H9 (cell line): ENCODE measurements around the gene RIPOR1. TPM values are rescaled to one million over a fixed set of nuclear protein-coding genes. Genes with fewer than 3 reads are reported as not detected.

Experiments
- DNase-seq: peaks from one replicate; pipeline ENCODE4 v3.0.0-alpha.2; 2017
- H2AFZ ChIP-seq: one replicate; pipeline ENCODE4 v1.6.1; 2013; ENCODE audit warnings: mild to moderate bottlenecking, low read length, control low read depth, moderate library complexity
- H2AK5ac ChIP-seq: 2 replicates; pipeline ENCODE4 v1.6.1; 2013; ENCODE audit warnings: low read length, control low read depth, mixed read lengths; ENCODE audit not compliant: insufficient read length
- H2BK120ac ChIP-seq: one replicate; pipeline ENCODE4 v1.6.1; 2013; ENCODE audit warnings: low read depth, mild to moderate bottlenecking, low read length, control low read depth, inconsistent platforms; ENCODE audit not compliant: poor library complexity, severe bottlenecking
- H2BK12ac ChIP-seq: 2 replicates; pipeline ENCODE4 v1.6.1; 2013; ENCODE audit warnings: low read length, control low read depth, mixed read lengths, low read depth; ENCODE audit not compliant: insufficient read length
- H2BK15ac ChIP-seq: 2 replicates; pipeline ENCODE4 v1.6.1; 2013; ENCODE audit warnings: low read depth, low read length, control low read depth
- H2BK20ac ChIP-seq: one replicate; pipeline ENCODE4 v1.6.1; 2013; ENCODE audit warnings: low read depth, mild to moderate bottlenecking, low read length, control low read depth, inconsistent platforms; ENCODE audit not compliant: poor library complexity, severe bottlenecking
- H2BK5ac ChIP-seq: 2 replicates; pipeline ENCODE4 v1.6.1; 2013; ENCODE audit warnings: low read length, control low read depth, mixed read lengths; ENCODE audit not compliant: insufficient read length
- H3K14ac ChIP-seq: 2 replicates; pipeline ENCODE4 v1.6.1; 2013; ENCODE audit warnings: low read length, control low read depth; ENCODE audit not compliant: insufficient read depth
- H3K18ac ChIP-seq: 2 replicates; pipeline ENCODE4 v1.6.1; 2013; ENCODE audit warnings: low read depth, mild to moderate bottlenecking, mixed read lengths, low read length, control low read depth; ENCODE audit not compliant: insufficient read length
- H3K23ac ChIP-seq: 2 replicates; pipeline ENCODE4 v1.6.1; 2013; ENCODE audit warnings: low read length, control low read depth, mixed read lengths, low read depth; ENCODE audit not compliant: insufficient read length
- H3K23me2 ChIP-seq: 2 replicates; pipeline ENCODE4 v1.6.1; 2013; ENCODE audit warnings: low read depth, mild to moderate bottlenecking, mixed read lengths, low read length, control low read depth; ENCODE audit not compliant: insufficient read length, poor library complexity, severe bottlenecking
- H3K27ac ChIP-seq: 2 replicates; pipeline ENCODE4 v1.5.1; 2013; ENCODE audit warnings: low read length, control low read depth, mixed read lengths, low read depth; ENCODE audit not compliant: insufficient read length
- H3K27me3 ChIP-seq: 2 replicates; pipeline ENCODE4 v1.6.1; 2013; ENCODE audit warnings: low read length, control low read depth, inconsistent platforms; ENCODE audit not compliant: insufficient read depth
- H3K4ac ChIP-seq: 2 replicates; pipeline ENCODE4 v1.6.1; 2013; ENCODE audit warnings: low read depth, mild to moderate bottlenecking, control low read depth, inconsistent platforms, low read length, moderate library complexity
- H3K4me1 ChIP-seq: 2 replicates; pipeline ENCODE4 v1.6.1; 2013; ENCODE audit warnings: low read length, control low read depth, inconsistent platforms; ENCODE audit not compliant: insufficient read depth
- H3K4me2 ChIP-seq: 2 replicates; pipeline ENCODE4 v1.6.1; 2013; ENCODE audit warnings: low read length, control low read depth, mixed read lengths; ENCODE audit not compliant: insufficient read length, insufficient read depth
- H3K56ac ChIP-seq: 2 replicates; pipeline ENCODE4 v1.6.1; 2013; ENCODE audit warnings: low read depth, mild to moderate bottlenecking, mixed read lengths, low read length, control low read depth; ENCODE audit not compliant: insufficient read length
- H3K79me1 ChIP-seq: 2 replicates; pipeline ENCODE4 v1.6.1; 2013; ENCODE audit warnings: low read depth, mild to moderate bottlenecking, moderate library complexity, low read length, control low read depth, inconsistent platforms; ENCODE audit not compliant: insufficient read depth, poor library complexity, severe bottlenecking
- H3K79me2 ChIP-seq: 2 replicates; pipeline ENCODE4 v1.6.1; 2013; ENCODE audit warnings: low read length, control low read depth, inconsistent platforms; ENCODE audit not compliant: insufficient read depth
- H3K9ac ChIP-seq: 2 replicates; pipeline ENCODE4 v1.6.1; 2013; ENCODE audit warnings: low read length, control low read depth, mixed read lengths; ENCODE audit not compliant: insufficient read length; ENCODE audit errors: extremely low read depth
- H3K9me3 ChIP-seq: one replicate; pipeline ENCODE4 v1.6.1; 2013; ENCODE audit warnings: low read depth, low read length, inconsistent platforms; ENCODE audit not compliant: control insufficient read depth
- H3T11ph ChIP-seq: one replicate; pipeline ENCODE4 v1.6.1; 2013; ENCODE audit warnings: mild to moderate bottlenecking, low read length, control low read depth, inconsistent platforms
- H4K20me1 ChIP-seq: one replicate; pipeline ENCODE4 v1.6.1; 2013; ENCODE audit not compliant: control insufficient read depth, insufficient read length, insufficient read depth
- H4K5ac ChIP-seq: 2 replicates; pipeline ENCODE4 v1.6.1; 2013; ENCODE audit warnings: low read depth, mild to moderate bottlenecking, mixed read lengths, low read length, control low read depth; ENCODE audit not compliant: insufficient read length
- H4K8ac ChIP-seq: replicated peaks from 2 replicates; pipeline ENCODE4 v1.6.1; 2013; ENCODE audit warnings: low read length, control low read depth, mixed read lengths, low read depth; ENCODE audit not compliant: insufficient read length
- H4K91ac ChIP-seq: 2 replicates; pipeline ENCODE4 v1.6.1; 2013; ENCODE audit warnings: low read depth, mild to moderate bottlenecking, moderate library complexity, mixed read lengths, low read length, control low read depth; ENCODE audit not compliant: insufficient read length
- H3K27ac Mint-ChIP-seq, 3 experiments: 2 replicates in 2 of 3; 3 replicates in 1 of 3; pipeline ENCODE4 v1.8.0; 2020 to 2021; ENCODE audit warnings: mixed read lengths in 3 of 3, mild to moderate bottlenecking in 1 of 3, moderate library complexity in 1 of 3
- H3K27me3 Mint-ChIP-seq: 2 replicates; pipeline ENCODE4 v1.8.0; 2021; ENCODE audit warnings: low read depth, mild to moderate bottlenecking, moderate library complexity, mixed read lengths
- H3K36me3 Mint-ChIP-seq, 3 experiments: 2 replicates in 2 of 3; 3 replicates in 1 of 3; pipeline ENCODE4 v1.8.0; 2020 to 2021; ENCODE audit warnings: low read depth in 3 of 3, mixed read lengths in 3 of 3; ENCODE audit not compliant: insufficient read depth in 1 of 3
- H3K4me1 Mint-ChIP-seq, 2 experiments: 2 replicates each; pipeline ENCODE4 v1.8.0; 2020; ENCODE audit warnings: mixed read lengths in 2 of 2
- H3K4me3 Mint-ChIP-seq, 2 experiments: 2 replicates in 1 of 2; 3 replicates in 1 of 2; pipeline ENCODE4 v1.8.0; 2020 to 2021; ENCODE audit warnings: mild to moderate bottlenecking in 2 of 2, mixed read lengths in 2 of 2, moderate library complexity in 1 of 2
- H3K9me3 Mint-ChIP-seq, 2 experiments: 2 replicates in 1 of 2; 3 replicates in 1 of 2; pipeline ENCODE4 v1.8.0; 2020; ENCODE audit warnings: mild to moderate bottlenecking in 2 of 2, mixed read lengths in 2 of 2, moderate library complexity in 1 of 2
- WGBS: extraction: QIAGEN DNeasy Blood & Tissue Kit; methylation state at CpG from one replicate; pipeline ENCODE4 v1.1.7; 2013; ENCODE audit warnings: missing lambda C conversion rate, low lambda C conversion rate, mixed read lengths; ENCODE audit not compliant: insufficient read length; ENCODE audit errors: extremely low coverage; 5-methylcytosine and 5-hydroxymethylcytosine counted together
- total RNA-seq: library from RNA; stranded (reverse); gene quantifications from 2 replicates; pipeline ENCODE4 v1.2.1, GENCODE V29; 2021
- TF ChIP-seq, protein P1 (sequence below): fragments of 200-600 bp; sonication (generic); conservative IDR thresholded peaks from 3 replicates; pipeline ENCODE4 v1.8.0; 2021; ENCODE audit warnings: antibody characterized with exemption, mild to moderate bottlenecking

RIPOR1 gene
- total RNA-seq, 1 experiment from 2014 or later, result 14.3 TPM

DNA sequence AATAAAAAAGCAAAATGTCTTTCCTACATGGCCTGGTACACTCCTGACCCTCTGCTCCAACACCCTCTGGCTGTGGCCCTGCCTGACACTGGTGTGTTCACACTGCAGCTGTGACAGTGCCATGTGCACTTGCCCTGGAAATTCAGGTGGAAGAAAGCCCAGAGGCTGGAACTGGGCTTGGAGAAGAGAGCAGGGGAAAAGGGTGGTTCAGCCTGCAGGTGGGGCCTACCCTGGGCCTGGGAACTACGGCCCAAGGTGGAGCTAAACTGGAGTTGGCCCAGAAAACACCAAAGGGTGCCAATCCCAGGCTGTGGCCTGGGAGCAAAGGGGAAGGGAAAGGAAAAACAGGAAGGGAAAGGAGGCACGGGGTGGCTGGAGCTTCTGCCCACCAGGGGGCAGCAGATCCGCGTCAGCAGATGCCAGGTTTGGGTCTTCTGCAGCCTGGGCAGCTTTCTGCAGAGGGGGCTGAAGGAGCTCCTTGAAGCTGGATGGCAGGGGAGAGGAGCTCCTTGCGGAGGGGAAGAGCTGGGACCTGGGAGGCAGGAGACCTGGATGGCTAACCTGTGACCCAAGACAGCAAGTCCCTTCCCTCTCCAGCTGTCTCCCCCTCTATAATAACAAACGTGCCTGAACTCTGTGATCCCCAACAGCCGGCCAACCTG is 18.3 kb downstream of the RIPOR1 start:
- no peak overlapping the region for H2AK5ac ChIP-seq
- no peak overlapping the region for H4K91ac ChIP-seq
- no peak overlapping the region for H3K23ac ChIP-seq
- H3K79me2 ChIP-seq, result no peaks in the 10 kb centered on the region
- H2BK120ac ChIP-seq, result no peak overlapping the region
- no peak overlapping the region for H4K5ac ChIP-seq
- no peak overlapping the region for H3K9ac ChIP-seq
- H3K27ac ChIP-seq, result no peak overlapping the region
- H2BK20ac ChIP-seq, result no peak overlapping the region
- Mint-ChIP-seq H3K27me3 (peaks cover 9% of the 10 kb centered on the region), H3K4me3 (peak overlapping the region in 1 of 2 experiments; percentile 38; a peak in 2 of 5 replicates), H3K9me3 (no peaks in the 10 kb centered on the region), H3K36me3 (peaks cover 2 to 13% (median 6%) of the 10 kb centered on the region in 3 experiments; a peak in 5 of 7 replicates), H3K27ac (0 out of 7 replicates have a peak overlapping the region, but pooled peaks of 1 of the 3 experiments have one; percentile 61), H3K4me1 (peaks cover 5 to 16% of the 10 kb centered on the region in 2 experiments; a peak in 3 of 4 replicates)
- H2BK15ac ChIP-seq, result no peak overlapping the region
- WGBS, result no CpG with 5 or more reads among the region's 7 CpGs
- no peaks in the 10 kb centered on the region for H3K9me3 ChIP-seq
- no peak overlapping the region for H3K4me2 ChIP-seq
- H2AFZ ChIP-seq, result no peak overlapping the region
- no peak overlapping the region for H3T11ph ChIP-seq
- H4K20me1 ChIP-seq, result no peaks in the 10 kb centered on the region
- no peaks in the 10 kb centered on the region for H3K23me2 ChIP-seq
- no peak overlapping the region for H3K4ac ChIP-seq
- no peaks in the 10 kb centered on the region for H3K79me1 ChIP-seq
- H3K18ac ChIP-seq, result no peak overlapping the region
- DNase-seq, result peak; percentile 88
- H3K4me1 ChIP-seq, result no peaks in the 10 kb centered on the region; the same call in 1 of the 2 replicates
- H2BK12ac ChIP-seq, result no peak overlapping the region
- no peak overlapping the region for H2BK5ac ChIP-seq
- H3K27me3 ChIP-seq, result no peaks in the 10 kb centered on the region
- TF ChIP-seq, protein P1, sequence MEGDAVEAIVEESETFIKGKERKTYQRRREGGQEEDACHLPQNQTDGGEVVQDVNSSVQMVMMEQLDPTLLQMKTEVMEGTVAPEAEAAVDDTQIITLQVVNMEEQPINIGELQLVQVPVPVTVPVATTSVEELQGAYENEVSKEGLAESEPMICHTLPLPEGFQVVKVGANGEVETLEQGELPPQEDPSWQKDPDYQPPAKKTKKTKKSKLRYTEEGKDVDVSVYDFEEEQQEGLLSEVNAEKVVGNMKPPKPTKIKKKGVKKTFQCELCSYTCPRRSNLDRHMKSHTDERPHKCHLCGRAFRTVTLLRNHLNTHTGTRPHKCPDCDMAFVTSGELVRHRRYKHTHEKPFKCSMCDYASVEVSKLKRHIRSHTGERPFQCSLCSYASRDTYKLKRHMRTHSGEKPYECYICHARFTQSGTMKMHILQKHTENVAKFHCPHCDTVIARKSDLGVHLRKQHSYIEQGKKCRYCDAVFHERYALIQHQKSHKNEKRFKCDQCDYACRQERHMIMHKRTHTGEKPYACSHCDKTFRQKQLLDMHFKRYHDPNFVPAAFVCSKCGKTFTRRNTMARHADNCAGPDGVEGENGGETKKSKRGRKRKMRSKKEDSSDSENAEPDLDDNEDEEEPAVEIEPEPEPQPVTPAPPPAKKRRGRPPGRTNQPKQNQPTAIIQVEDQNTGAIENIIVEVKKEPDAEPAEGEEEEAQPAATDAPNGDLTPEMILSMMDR, result peak; percentile 96
- no peak overlapping the region for H3K14ac ChIP-seq
- H3K56ac ChIP-seq, result no peak overlapping the region
- H4K8ac ChIP-seq, result no peak overlapping the region
